Stimulated activated naive CD4-positive, alpha-beta T cell treated with Interleukin-2 at 50 U/mL for 16 hours (primary cell): ENCODE measurements around the gene SFTA2.
A peak's percentile ranks its signal among the peaks of the same experiment; 100 is the strongest.
"Not testable (repeated sequence)": the region's sequence is repeated elsewhere in the genome, so short reads cannot be mapped to it uniquely, and the experiment has no call there.

Source experiments
- DNase-seq: peaks from one replicate; lab custom pipeline; 2025; lab: John Stamatoyannopoulos, UW

Gene SFTA2

GRCh38 chr6:30931969-30932645 is at the start of gene SFTA2:
Gene SFTA2, minus strand, starts transcription at chr6:30932170. Its CDS starts 74 bp downstream, at chr6:30932096.
- DNase-seq, result no peak

GRCh38 chr6:30979690-30980089 is 47.7 kb upstream of the SFTA2 start:
- DNase-seq, result no peak

- DNase-seq, result no peak
These were observed 47.2 kb upstream of the SFTA2 start for GRCh38 chr6:30979141-30979540.

GRCh38 chr6:30974490-30975252 is 42.7 kb upstream of the SFTA2 start:
- no peak for DNase-seq

GRCh38 chr6:30972816-30973215 is 40.8 kb upstream of the SFTA2 start:
- DNase-seq, result no peak

- no peak for DNase-seq
These were observed 39.0 kb upstream of the SFTA2 start for GRCh38 chr6:30970946-30971345.

- DNase-seq, result not testable (repeated sequence)
These were observed 37.2 kb upstream of the SFTA2 start for GRCh38 chr6:30969171-30969570.

GRCh38 chr6:30966154-30966553 is 34.2 kb upstream of the SFTA2 start:
- no peak for DNase-seq

GRCh38 chr6:30965140-30965601 is 33.2 kb upstream of the SFTA2 start:
- DNase-seq, result no peak

- no peak for DNase-seq
These were observed 32.1 kb upstream of the SFTA2 start for GRCh38 chr6:30964075-30964474.

GRCh38 chr6:30963641-30964040 is 31.7 kb upstream of the SFTA2 start:
- DNase-seq, result no peak

- DNase-seq, result no peak
These were observed 30.7 kb upstream of the SFTA2 start for GRCh38 chr6:30962716-30963115.

- no peak for DNase-seq
These were observed 29.1 kb upstream of the SFTA2 start for GRCh38 chr6:30960907-30961673.

- no peak for DNase-seq
These were observed 25.7 kb upstream of the SFTA2 start for GRCh38 chr6:30957716-30958115.

- DNase-seq, result peak; percentile 68
These were observed 23.5 kb upstream of the SFTA2 start for GRCh38 chr6:30955367-30956042.

- no peak for DNase-seq
These were observed 22.8 kb upstream of the SFTA2 start for GRCh38 chr6:30954631-30955366.

GRCh38 chr6:30951907-30952469 is 20.0 kb upstream of the SFTA2 start:
- DNase-seq, result no peak

- DNase-seq, result no peak
These were observed 16.8 kb upstream of the SFTA2 start for GRCh38 chr6:30948811-30949210.

- no peak for DNase-seq
These were observed 15.3 kb upstream of the SFTA2 start for GRCh38 chr6:30947231-30947630.

GRCh38 chr6:30945281-30945680 is 13.3 kb upstream of the SFTA2 start:
- DNase-seq, result no peak

GRCh38 chr6:30944051-30944450 is 12.1 kb upstream of the SFTA2 start:
- no peak for DNase-seq
